Measurements from ENCODE around the gene SLC46A3.

DNA sequence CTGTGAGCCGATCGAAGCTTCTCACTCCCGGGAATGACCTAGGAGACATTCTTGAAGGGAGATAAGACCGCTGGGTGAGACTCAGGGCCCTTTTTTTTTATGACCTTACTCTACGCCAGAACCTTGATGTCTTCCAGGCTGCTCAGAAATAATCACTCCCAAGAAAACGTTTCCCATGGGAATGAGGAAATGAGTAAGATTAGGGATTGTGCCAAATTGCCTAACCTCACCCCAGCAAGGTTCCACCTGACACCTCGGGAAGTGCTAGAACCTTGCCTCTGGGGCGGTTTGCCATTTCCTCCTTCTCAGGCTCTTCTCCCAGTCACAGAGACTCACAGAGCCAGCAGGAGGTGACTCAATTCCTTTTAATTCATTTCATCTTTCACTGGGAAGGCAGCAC lies 2.3 kb downstream of the SLC46A3 start:
- TF ChIP-seq POLR2A (IDR thresholded peaks at IDR 0.05), result no peak
- TF ChIP-seq, protein P1, sequence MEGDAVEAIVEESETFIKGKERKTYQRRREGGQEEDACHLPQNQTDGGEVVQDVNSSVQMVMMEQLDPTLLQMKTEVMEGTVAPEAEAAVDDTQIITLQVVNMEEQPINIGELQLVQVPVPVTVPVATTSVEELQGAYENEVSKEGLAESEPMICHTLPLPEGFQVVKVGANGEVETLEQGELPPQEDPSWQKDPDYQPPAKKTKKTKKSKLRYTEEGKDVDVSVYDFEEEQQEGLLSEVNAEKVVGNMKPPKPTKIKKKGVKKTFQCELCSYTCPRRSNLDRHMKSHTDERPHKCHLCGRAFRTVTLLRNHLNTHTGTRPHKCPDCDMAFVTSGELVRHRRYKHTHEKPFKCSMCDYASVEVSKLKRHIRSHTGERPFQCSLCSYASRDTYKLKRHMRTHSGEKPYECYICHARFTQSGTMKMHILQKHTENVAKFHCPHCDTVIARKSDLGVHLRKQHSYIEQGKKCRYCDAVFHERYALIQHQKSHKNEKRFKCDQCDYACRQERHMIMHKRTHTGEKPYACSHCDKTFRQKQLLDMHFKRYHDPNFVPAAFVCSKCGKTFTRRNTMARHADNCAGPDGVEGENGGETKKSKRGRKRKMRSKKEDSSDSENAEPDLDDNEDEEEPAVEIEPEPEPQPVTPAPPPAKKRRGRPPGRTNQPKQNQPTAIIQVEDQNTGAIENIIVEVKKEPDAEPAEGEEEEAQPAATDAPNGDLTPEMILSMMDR (IDR thresholded peaks at IDR 0.05), result no peak
